Astrocyte of the cerebellum (primary cell): ENCODE results near the gene TOP1.

Experiments used
- DNase-seq: peaks from one replicate; pipeline ENCODE4 v3.0.0-alpha.2; 2011; ENCODE audit warnings: low read depth
- H3K4me3 ChIP-seq: 2 replicates; pipeline ENCODE4 v1.5.1; 2011; ENCODE audit warnings: mild to moderate bottlenecking, low read depth, low read length, moderate library complexity
- in situ Hi-C: cut with HindIII; loops from 2 replicates; pipeline ENCODE4 v1.10.0; 2017; ENCODE audit warnings: low sequenced_read_pairs
- TF ChIP-seq, protein P1 (sequence below): IDR thresholded peaks from 2 replicates; pipeline ENCODE4 v1.5.1; 2012; ENCODE audit warnings: low read length, low read depth, moderate library complexity, mild to moderate bottlenecking; ENCODE audit errors: missing control alignments

Gene TOP1

DNA sequence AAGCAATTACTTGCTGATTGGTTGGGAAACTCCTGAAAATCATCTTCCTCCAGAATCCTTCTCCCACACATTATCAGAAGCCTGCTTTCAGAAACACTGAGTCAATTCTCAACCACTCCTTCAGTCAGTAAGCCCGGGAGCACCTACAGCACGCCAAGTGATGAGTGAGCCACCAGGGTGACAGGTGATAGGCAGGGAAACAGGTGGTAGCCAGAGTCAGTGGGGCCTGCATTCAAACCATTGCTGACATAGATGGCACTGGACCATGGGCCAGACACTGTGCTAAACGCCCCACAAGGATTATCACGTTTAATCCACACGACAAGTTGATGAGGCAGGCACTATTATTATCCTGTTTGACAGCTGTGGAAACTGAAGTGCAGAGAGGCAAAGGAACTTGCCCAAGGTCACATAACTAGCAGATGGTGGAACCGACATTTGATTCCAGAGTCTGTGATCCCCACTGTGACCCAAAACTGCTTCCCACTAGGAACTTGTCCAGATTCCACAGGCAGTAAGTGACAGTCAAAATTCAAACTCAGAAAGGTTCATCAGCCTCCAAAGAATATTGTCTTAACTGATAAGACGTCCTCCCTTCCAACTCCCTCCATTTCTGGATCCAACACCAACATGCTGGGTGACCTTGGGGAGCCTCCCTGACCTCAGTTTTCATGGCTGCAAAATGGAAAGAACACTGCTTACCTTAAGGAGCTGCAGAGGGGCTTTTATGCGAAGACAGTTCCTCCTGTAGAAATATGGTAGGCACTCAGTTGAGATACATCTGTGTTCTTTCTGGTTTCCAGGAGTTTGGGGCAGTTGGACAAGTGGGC lies 23.9 kb upstream of the TOP1 start:
- in situ Hi-C loops, result no loop called here
- H3K4me3 ChIP-seq, result peak overlapping the region; percentile 17
- TF ChIP-seq, protein P1, sequence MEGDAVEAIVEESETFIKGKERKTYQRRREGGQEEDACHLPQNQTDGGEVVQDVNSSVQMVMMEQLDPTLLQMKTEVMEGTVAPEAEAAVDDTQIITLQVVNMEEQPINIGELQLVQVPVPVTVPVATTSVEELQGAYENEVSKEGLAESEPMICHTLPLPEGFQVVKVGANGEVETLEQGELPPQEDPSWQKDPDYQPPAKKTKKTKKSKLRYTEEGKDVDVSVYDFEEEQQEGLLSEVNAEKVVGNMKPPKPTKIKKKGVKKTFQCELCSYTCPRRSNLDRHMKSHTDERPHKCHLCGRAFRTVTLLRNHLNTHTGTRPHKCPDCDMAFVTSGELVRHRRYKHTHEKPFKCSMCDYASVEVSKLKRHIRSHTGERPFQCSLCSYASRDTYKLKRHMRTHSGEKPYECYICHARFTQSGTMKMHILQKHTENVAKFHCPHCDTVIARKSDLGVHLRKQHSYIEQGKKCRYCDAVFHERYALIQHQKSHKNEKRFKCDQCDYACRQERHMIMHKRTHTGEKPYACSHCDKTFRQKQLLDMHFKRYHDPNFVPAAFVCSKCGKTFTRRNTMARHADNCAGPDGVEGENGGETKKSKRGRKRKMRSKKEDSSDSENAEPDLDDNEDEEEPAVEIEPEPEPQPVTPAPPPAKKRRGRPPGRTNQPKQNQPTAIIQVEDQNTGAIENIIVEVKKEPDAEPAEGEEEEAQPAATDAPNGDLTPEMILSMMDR, result no peak
- no peak for DNase-seq

DNA sequence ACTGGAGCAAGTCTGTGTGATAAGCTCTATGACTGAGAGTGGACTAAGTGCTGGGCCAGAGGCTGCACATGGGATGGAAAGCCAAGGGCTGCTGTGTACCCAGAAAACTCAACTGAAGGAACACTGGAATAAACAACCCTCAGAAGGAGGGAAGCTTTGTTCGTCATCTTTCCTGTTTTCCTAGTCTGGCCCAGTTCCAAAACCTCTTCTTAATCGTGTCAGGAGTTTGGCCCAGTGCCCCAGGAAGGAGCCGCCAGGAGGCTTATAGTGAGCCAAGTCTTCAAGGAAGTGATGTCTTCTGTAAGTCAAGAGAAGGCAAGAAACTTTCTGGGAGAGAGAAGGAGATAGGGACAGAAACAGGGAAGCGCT lies 23.3 kb upstream of the TOP1 start:
- in situ Hi-C loops, result no loop called here
- peak; percentile 96 for DNase-seq
- TF ChIP-seq, protein P1, result no peak
- H3K4me3 ChIP-seq, result peak overlapping the region; percentile 17

DNA sequence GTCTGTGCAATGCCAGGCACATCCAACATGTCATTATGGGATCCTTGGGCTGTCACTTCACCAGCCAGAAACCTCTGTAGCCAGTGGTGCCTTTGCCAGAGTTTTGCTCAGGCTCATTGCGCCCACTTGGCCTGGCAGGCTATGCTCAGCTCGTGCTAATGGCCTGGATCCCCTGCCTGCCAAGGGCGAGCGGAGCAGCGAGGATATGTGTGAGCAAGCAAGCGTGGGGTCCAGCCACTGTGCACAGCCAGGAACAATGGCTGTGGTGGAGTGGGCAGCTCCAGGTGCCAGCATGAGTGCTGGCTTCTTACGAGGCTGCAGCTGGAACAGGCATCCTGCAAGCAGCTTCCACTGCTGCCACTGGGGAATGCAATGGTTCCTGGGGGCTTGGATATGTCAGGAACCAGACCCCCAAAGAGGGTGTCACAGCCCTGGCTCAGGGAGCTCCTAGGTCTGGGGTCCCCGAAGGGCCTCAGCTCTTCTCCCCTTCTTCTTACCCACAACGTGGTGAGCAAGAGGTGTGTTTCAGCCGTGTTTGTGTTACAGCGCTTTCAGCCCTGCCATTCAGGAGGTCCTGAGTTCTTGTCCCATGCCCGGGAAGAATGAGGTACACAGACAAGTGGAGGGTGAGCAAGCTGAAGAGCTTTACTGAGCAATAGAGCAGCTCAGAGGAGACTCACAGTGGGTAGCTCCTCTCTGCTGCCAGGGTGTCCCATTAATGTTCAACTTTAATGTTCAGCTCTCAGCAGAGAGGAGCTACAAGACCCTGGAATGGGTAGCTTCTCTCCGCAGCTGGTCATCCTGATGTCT lies 22.3 kb upstream of the TOP1 start:
- H3K4me3 ChIP-seq, result no peak overlapping the region
- TF ChIP-seq, protein P1, result no peak
- in situ Hi-C loops, result no loop called here
- DNase-seq, result no peak

DNA sequence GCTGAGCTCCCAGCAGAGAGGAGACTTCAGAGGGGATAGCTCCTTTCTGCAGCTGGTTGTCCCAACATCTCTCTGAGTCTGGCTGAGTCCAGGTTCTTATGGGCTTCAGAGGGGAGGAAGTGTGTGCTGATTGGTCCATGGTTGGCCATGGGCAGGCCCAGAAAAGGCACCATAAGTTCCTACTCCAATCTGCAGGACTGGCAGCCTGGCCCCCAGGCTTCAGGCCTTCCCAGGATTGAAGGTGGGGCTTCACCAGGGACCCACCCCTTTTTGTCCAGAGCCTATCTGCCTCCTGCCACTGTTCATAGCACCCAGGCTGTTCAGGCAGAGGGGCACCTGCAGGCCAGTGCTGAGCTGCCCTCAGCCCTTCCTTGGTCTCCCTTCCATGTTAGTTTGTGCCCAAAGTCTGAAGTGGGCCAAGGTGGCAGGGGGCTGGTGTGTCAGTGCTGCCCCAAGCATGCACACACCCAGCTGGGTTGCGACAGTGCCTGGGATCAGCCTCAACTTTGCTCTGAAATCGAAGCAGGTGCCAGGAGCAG lies 21.6 kb upstream of the TOP1 start:
- no peak for DNase-seq
- H3K4me3 ChIP-seq, result no peak overlapping the region
- TF ChIP-seq, protein P1, result no peak
- in situ Hi-C loops, result no loop called here

DNA sequence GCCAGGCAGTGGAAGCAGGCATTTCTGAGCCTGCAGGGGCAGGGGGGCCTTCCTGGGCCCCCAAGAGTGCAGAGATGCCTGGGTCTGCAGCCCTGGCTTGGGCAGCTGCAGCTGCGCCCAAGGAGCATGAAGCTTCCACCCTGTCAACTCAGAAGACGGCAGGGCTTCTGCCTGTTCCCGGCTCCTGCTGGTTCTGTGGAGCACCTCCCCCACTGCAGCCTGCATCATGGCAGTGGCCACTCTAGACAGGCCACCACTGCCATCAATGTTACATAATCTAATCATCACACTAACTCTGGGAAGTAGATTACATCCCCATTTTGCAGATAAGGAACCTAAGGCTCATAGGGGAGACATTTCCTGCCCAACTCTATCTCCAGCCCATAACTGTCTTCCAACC lies 21.1 kb upstream of the TOP1 start:
- TF ChIP-seq, protein P1, result no peak
- DNase-seq, result no peak
- no peak overlapping the region for H3K4me3 ChIP-seq
- in situ Hi-C loops, result no loop called here

DNA sequence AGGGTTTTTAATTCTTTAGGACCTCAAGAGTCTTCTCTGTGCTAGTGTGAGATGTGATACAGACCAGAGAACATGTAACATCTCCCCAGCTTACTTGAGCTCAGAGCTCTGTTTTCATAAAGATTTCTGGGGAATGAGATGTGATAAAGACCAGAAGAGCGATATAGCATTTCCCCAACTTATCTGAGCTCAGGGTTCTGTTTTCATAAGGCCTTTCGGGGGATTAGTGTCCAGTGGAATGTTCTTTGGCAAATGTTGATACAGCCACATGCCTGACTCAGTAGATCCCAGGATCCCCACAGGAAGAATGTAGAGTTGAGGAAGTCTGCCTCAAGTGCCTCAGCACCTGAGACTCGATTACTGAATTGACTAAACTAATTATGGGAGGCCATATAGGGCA lies 18.7 kb upstream of the TOP1 start:
- TF ChIP-seq, protein P1, result no peak
- H3K4me3 ChIP-seq, result no peak overlapping the region
- no peak for DNase-seq
- in situ Hi-C loops, result no loop called here
